ENCODE results near the gene MED27.

The MED27 gene

GRCh38 chr9:132001567-132001966 lies 78.1 kb downstream of the MED27 start:
- TF ChIP-seq EZH2phosphoT487 (IDR thresholded peaks at IDR 0.05; ENCODE audit: borderline replicate concordance) (no peak), CTCF (conservative IDR thresholded peaks at IDR 0.05; ENCODE audit: low read length) (no peak)
- H3K27me3 ChIP-seq (ENCODE audit: insufficient read depth, low read length, poor library complexity, severe bottlenecking) = no peaks in the 10 kb centered on the region
- no peaks in the 10 kb centered on the region for H3K9me2 ChIP-seq (replicated peaks; ENCODE audit: low read depth, low read length)
- H3K9me3 ChIP-seq (ENCODE audit: insufficient read depth, low read depth, low read length) = no peaks in the 10 kb centered on the region
- peaks cover 24% of the 10 kb centered on the region for H3K79me2 ChIP-seq (ENCODE audit: insufficient read depth, low read length)
- H3K4me1 ChIP-seq (ENCODE audit: insufficient read depth, low read length, poor library complexity, severe bottlenecking) = peaks cover 34% of the 10 kb centered on the region
- no peak overlapping the region for H3K9ac ChIP-seq (ENCODE audit: low read depth, low read length, poor library complexity, severe bottlenecking)
- H3K4me3 ChIP-seq (ENCODE audit: low read length, poor library complexity, severe bottlenecking) = no peak overlapping the region
- peaks cover 4% of the 10 kb centered on the region for H3F3A ChIP-seq (ENCODE audit: low read depth)
- H3K36me3 ChIP-seq (ENCODE audit: insufficient read depth, low read length) = peaks cover 5% of the 10 kb centered on the region; the same call in 1 of the 2 replicates
- H4K20me1 ChIP-seq (ENCODE audit: insufficient read depth, low read length, poor library complexity, severe bottlenecking) = peaks cover 3% of the 10 kb centered on the region
- no peak overlapping the region for H3K4me2 ChIP-seq (ENCODE audit: low read depth, low read length, poor library complexity, severe bottlenecking)
- no peak overlapping the region for H2AFZ ChIP-seq (ENCODE audit: low read length)

GRCh38 chr9:132000659-132001058 lies 79.0 kb downstream of the MED27 start:
- Histone ChIP-seq H3K9me2 (replicated peaks; ENCODE audit: low read depth, low read length) (no peaks in the 10 kb centered on the region), H3K36me3 (ENCODE audit: insufficient read depth, low read length) (peaks cover 5% of the 10 kb centered on the region; the same call in 1 of the 2 replicates), H4K20me1 (ENCODE audit: insufficient read depth, low read length, poor library complexity, severe bottlenecking) (peaks cover 3% of the 10 kb centered on the region), H3K79me2 (ENCODE audit: insufficient read depth, low read length) (peaks cover 24% of the 10 kb centered on the region), H3K4me1 (ENCODE audit: insufficient read depth, low read length, poor library complexity, severe bottlenecking) (peaks cover 24% of the 10 kb centered on the region), H3F3A (ENCODE audit: low read depth) (peaks cover 4% of the 10 kb centered on the region), H3K27me3 (ENCODE audit: insufficient read depth, low read length, poor library complexity, severe bottlenecking) (no peaks in the 10 kb centered on the region), H3K4me2 (ENCODE audit: low read depth, low read length, poor library complexity, severe bottlenecking) (no peak overlapping the region), H3K9me3 (ENCODE audit: insufficient read depth, low read depth, low read length) (no peaks in the 10 kb centered on the region), H3K9ac (ENCODE audit: low read depth, low read length, poor library complexity, severe bottlenecking) (no peak overlapping the region), H3K4me3 (ENCODE audit: low read length, poor library complexity, severe bottlenecking) (no peak overlapping the region), H2AFZ (ENCODE audit: low read length) (no peak overlapping the region)
- TF ChIP-seq EZH2phosphoT487 (IDR thresholded peaks at IDR 0.05; ENCODE audit: borderline replicate concordance) (no peak), CTCF (conservative IDR thresholded peaks at IDR 0.05; ENCODE audit: low read length) (no peak)

- no peaks in the 10 kb centered on the region for H3K9me3 ChIP-seq (ENCODE audit: insufficient read depth, low read depth, low read length)
- H3K4me2 ChIP-seq (ENCODE audit: low read depth, low read length, poor library complexity, severe bottlenecking) = no peak overlapping the region
- no peaks in the 10 kb centered on the region for H3K27me3 ChIP-seq (ENCODE audit: insufficient read depth, low read length, poor library complexity, severe bottlenecking)
- H3K9ac ChIP-seq (ENCODE audit: low read depth, low read length, poor library complexity, severe bottlenecking) = no peak overlapping the region
- peaks cover 4% of the 10 kb centered on the region for H3F3A ChIP-seq (ENCODE audit: low read depth)
- no peak overlapping the region for H2AFZ ChIP-seq (ENCODE audit: low read length)
- no peak for TF ChIP-seq EZH2phosphoT487 (IDR thresholded peaks at IDR 0.05; ENCODE audit: borderline replicate concordance)
- no peak for TF ChIP-seq CTCF (conservative IDR thresholded peaks at IDR 0.05; ENCODE audit: low read length)
- no peaks in the 10 kb centered on the region for H3K9me2 ChIP-seq (replicated peaks; ENCODE audit: low read depth, low read length)
- peaks cover 17% of the 10 kb centered on the region for H3K4me1 ChIP-seq (ENCODE audit: insufficient read depth, low read length, poor library complexity, severe bottlenecking)
- peaks cover 3% of the 10 kb centered on the region for H4K20me1 ChIP-seq (ENCODE audit: insufficient read depth, low read length, poor library complexity, severe bottlenecking)
- no peak overlapping the region for H3K4me3 ChIP-seq (ENCODE audit: low read length, poor library complexity, severe bottlenecking)
- H3K36me3 ChIP-seq (ENCODE audit: insufficient read depth, low read length) = peaks cover 11% of the 10 kb centered on the region; the same call in 1 of the 2 replicates
- H3K79me2 ChIP-seq (ENCODE audit: insufficient read depth, low read length) = peaks cover 21% of the 10 kb centered on the region
These were observed 79.7 kb downstream of the MED27 start for GRCh38 chr9:131999692-132000551.
